Type B pancreatic cell (in vitro differentiated cells): Measurements from ENCODE around the gene RPUSD4. TPM values are rescaled to one million over a fixed set of nuclear protein-coding genes. Genes with fewer than 3 reads are reported as not detected.

Experiments
- DNase-seq: peaks from one replicate; pipeline ENCODE4 v3.0.0; 2021; ENCODE audit warnings: mixed read lengths; ENCODE audit not compliant: unreplicated experiment; ENCODE audit errors: extremely low spot score
- H3K27ac Mint-ChIP-seq: 2 replicates; pipeline ENCODE4 v1.8.0; 2021; ENCODE audit warnings: mild to moderate bottlenecking, mixed read lengths
- H3K27me3 Mint-ChIP-seq: 2 replicates; pipeline ENCODE4 v1.8.0; 2021; ENCODE audit warnings: mixed read lengths
- H3K36me3 Mint-ChIP-seq: 2 replicates; pipeline ENCODE4 v1.8.0; 2021; ENCODE audit warnings: mixed read lengths
- H3K4me1 Mint-ChIP-seq: one replicate; pipeline ENCODE4 v1.8.0; 2021; ENCODE audit warnings: mixed read lengths; ENCODE audit not compliant: unreplicated experiment
- H3K4me3 Mint-ChIP-seq: 2 replicates; pipeline ENCODE4 v1.8.0; 2021; ENCODE audit warnings: mild to moderate bottlenecking, mixed read lengths
- H3K9me3 Mint-ChIP-seq: 2 replicates; pipeline ENCODE4 v1.8.0; 2021; ENCODE audit warnings: mixed read lengths
- total RNA-seq: library from RNA; stranded (reverse); gene quantifications from 2 replicates; pipeline ENCODE4 v1.2.1, GENCODE V29; 2021; ENCODE audit warnings: low replicate concordance
- TF ChIP-seq, protein P1 (sequence below): fragments of 200-600 bp; sonication (generic); conservative IDR thresholded peaks from 2 replicates; pipeline ENCODE4 v1.5.0; 2021; ENCODE audit warnings: antibody characterized with exemption, mild to moderate bottlenecking

The RPUSD4 gene
- total RNA-seq, 1 donor from 2014 or later: 41.7 TPM

DNA sequence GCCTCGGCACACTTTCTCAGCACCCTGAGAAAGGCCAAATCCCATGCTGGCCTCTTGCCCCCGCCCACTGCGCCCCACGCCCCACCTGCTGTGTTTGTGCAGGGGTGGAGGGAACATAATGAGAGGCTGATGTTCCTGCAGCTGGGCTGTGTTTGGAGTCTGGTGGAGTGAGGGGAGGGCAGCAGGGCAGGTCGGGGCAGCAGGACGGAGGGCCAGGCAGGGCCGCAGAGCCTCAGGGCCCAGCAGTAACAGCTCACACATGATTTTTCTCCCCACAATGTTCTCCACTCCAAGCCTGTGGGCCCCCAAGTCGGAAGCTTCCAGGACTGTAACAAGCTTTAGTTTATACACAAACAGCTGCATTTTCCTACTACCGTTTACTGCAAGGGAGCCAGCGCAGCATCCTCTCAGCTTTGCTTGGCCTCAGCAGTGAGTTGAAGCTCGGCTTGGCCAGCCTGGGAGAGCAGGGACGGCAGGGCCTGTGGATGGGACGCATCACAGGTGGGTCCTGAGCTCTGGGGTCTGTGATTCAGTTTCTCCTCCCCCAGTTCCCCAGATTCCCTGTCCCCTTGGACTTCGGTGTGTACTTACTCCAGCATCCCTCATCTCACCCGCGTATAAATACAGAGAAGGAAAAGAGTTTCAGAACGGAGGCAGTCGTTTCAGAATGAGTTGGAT lies 51.0 kb downstream of the RPUSD4 start:
- Mint-ChIP-seq H3K9me3 (no peaks in the 10 kb centered on the region), H3K27ac (peak overlapping the region; percentile 32), H3K36me3 (no peaks in the 10 kb centered on the region), H3K4me3 (peak overlapping the region; percentile 20), H3K27me3 (no peaks in the 10 kb centered on the region), H3K4me1 (peaks cover 49% of the 10 kb centered on the region)
- no peak for DNase-seq
- TF ChIP-seq, protein P1, sequence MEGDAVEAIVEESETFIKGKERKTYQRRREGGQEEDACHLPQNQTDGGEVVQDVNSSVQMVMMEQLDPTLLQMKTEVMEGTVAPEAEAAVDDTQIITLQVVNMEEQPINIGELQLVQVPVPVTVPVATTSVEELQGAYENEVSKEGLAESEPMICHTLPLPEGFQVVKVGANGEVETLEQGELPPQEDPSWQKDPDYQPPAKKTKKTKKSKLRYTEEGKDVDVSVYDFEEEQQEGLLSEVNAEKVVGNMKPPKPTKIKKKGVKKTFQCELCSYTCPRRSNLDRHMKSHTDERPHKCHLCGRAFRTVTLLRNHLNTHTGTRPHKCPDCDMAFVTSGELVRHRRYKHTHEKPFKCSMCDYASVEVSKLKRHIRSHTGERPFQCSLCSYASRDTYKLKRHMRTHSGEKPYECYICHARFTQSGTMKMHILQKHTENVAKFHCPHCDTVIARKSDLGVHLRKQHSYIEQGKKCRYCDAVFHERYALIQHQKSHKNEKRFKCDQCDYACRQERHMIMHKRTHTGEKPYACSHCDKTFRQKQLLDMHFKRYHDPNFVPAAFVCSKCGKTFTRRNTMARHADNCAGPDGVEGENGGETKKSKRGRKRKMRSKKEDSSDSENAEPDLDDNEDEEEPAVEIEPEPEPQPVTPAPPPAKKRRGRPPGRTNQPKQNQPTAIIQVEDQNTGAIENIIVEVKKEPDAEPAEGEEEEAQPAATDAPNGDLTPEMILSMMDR: no peak

DNA sequence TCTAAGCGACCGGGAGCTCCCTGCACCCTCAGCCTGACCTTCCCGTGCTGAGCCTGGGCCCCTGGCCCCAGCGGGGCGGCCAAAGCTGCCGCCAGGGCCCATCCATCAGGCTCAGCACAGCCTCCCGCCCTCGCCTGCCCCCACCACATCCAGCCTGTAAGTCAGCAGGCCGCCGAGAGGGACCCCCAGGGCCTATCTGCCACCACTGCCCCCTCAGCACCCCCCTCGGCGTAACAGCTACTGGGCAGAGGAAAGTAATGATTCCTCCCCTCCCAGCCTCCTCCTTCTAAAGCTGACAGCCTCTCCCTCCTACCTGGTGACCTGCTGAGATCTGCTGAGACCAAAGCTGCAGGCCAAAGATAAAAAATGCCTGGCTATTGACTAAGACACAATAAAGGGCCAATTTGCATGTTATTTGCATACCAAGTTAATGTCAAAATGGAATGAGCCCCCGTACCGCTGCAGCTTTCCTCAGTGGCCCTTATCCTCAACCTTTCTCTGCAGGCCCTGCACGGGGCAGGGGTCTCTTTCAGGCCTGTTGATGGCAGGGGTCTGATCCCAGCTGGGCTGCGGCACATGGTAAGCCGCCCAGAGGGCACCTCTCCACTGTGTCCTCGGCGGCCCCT lies 51.6 kb downstream of the RPUSD4 start:
- peak overlapping the region; percentile 71 for H3K27ac Mint-ChIP-seq
- TF ChIP-seq, protein P1: no peak
- peak overlapping the region; percentile 73 for H3K4me3 Mint-ChIP-seq
- no peaks in the 10 kb centered on the region for H3K27me3 Mint-ChIP-seq
- no peak for DNase-seq
- peaks cover 51% of the 10 kb centered on the region for H3K4me1 Mint-ChIP-seq
- no peaks in the 10 kb centered on the region for H3K36me3 Mint-ChIP-seq
- H3K9me3 Mint-ChIP-seq: no peaks in the 10 kb centered on the region

- no peaks in the 10 kb centered on the region for H3K27me3 Mint-ChIP-seq
- H3K4me1 Mint-ChIP-seq: peaks cover 50% of the 10 kb centered on the region
- no peak for DNase-seq
- no peak overlapping the region for H3K27ac Mint-ChIP-seq
- H3K4me3 Mint-ChIP-seq: no peak overlapping the region
- TF ChIP-seq, protein P1: no peak
- no peaks in the 10 kb centered on the region for H3K36me3 Mint-ChIP-seq
- peaks cover 6% of the 10 kb centered on the region for H3K9me3 Mint-ChIP-seq
Measured at GRCh38 chr11:126158054-126158791, 53.2 kb downstream of the RPUSD4 start.

GRCh38 chr11:126157326-126158030 lies 54.0 kb downstream of the RPUSD4 start:
- DNase-seq: no peak
- Mint-ChIP-seq H3K27me3 (no peaks in the 10 kb centered on the region), H3K9me3 (peaks cover 6% of the 10 kb centered on the region), H3K36me3 (no peaks in the 10 kb centered on the region), H3K27ac (no peak overlapping the region), H3K4me3 (no peak overlapping the region), H3K4me1 (peaks cover 48% of the 10 kb centered on the region)
- TF ChIP-seq, protein P1: no peak

DNA sequence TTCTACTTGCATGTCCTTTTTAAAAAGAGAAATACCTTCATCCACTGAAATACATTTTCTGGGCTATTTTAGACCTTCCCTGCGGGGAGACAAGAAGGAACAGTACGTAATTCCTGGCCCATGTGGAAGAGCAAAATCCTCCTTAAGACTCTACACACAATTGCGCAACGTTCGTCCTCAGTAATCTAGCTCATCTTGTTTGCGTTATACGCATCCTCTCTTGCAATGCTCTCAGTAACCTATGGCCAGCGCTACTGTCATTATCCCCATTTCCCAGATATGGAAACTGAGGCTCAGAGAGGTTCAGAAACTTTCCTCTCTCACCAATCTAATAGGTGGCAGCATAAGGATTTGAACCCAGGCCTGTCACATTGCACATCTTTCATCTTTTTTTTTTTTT lies 54.6 kb downstream of the RPUSD4 start:
- TF ChIP-seq, protein P1: no peak
- H3K9me3 Mint-ChIP-seq: peaks cover 11% of the 10 kb centered on the region
- peaks cover 43% of the 10 kb centered on the region for H3K4me1 Mint-ChIP-seq
- no peak for DNase-seq
- H3K27me3 Mint-ChIP-seq: no peaks in the 10 kb centered on the region
- H3K27ac Mint-ChIP-seq: no peak overlapping the region
- H3K4me3 Mint-ChIP-seq: no peak overlapping the region
- peaks cover 5% of the 10 kb centered on the region for H3K36me3 Mint-ChIP-seq
